ENCODE results near the gene PLEKHG5. TPM values are rescaled to one million over a fixed set of nuclear protein-coding genes. Genes with fewer than 3 reads are reported as not detected.
A peak's percentile ranks its signal among the peaks of the same experiment; 100 is the strongest.

Gene PLEKHG5, protein sequence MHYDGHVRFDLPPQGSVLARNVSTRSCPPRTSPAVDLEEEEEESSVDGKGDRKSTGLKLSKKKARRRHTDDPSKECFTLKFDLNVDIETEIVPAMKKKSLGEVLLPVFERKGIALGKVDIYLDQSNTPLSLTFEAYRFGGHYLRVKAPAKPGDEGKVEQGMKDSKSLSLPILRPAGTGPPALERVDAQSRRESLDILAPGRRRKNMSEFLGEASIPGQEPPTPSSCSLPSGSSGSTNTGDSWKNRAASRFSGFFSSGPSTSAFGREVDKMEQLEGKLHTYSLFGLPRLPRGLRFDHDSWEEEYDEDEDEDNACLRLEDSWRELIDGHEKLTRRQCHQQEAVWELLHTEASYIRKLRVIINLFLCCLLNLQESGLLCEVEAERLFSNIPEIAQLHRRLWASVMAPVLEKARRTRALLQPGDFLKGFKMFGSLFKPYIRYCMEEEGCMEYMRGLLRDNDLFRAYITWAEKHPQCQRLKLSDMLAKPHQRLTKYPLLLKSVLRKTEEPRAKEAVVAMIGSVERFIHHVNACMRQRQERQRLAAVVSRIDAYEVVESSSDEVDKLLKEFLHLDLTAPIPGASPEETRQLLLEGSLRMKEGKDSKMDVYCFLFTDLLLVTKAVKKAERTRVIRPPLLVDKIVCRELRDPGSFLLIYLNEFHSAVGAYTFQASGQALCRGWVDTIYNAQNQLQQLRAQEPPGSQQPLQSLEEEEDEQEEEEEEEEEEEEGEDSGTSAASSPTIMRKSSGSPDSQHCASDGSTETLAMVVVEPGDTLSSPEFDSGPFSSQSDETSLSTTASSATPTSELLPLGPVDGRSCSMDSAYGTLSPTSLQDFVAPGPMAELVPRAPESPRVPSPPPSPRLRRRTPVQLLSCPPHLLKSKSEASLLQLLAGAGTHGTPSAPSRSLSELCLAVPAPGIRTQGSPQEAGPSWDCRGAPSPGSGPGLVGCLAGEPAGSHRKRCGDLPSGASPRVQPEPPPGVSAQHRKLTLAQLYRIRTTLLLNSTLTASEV
- total RNA-seq = under 1 TPM; 0.33 to 0.81 TPM

DNA sequence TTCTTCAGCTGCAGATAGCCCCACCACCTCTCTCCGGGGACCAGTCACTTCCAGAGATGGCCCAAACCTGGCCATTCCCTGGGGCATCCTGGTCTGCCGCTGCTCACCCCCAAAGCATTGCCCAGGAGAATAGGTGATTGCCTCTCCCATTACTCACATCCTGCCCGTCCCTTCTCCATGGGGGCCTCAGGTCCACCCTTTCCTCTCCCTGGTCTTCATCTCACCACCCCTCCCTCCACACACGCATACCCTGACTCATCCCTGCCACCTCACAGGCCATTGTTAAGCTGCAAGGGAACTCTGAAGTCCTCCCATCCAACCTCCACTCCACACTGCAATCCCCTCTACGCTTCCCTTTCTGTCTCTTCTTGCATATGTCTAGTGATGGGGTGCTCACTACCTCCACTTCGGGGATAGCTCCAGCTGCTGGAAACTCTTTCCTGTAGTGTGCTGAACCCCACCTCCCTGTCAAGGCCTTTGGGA, at the start of gene PLEKHG5:
TSS of gene PLEKHG5 (minus strand) at position 188 of the 483 bp plus-strand sequence. CDS start 14,096 bp downstream, outside the sequence.
- DNase-seq (ENCODE audit: low spot score) = no peak
- Mint-ChIP-seq H3K9me3 (no peaks in the 10 kb centered on the region), H3K27me3 (peaks cover 10 to 15% of the 10 kb centered on the region in 2 donors), H3K4me1 (ENCODE audit: low read depth in 2 of 2) (peaks cover 6 to 8% of the 10 kb centered on the region in 2 donors), H3K4me3 (peak within 1 kb of the TSS; percentile 72), H3K27ac (peak within 1 kb of the TSS; percentile 0 to 60), H3K36me3 (no peaks in the 10 kb centered on the region)
- ATAC-seq = no peak

DNA sequence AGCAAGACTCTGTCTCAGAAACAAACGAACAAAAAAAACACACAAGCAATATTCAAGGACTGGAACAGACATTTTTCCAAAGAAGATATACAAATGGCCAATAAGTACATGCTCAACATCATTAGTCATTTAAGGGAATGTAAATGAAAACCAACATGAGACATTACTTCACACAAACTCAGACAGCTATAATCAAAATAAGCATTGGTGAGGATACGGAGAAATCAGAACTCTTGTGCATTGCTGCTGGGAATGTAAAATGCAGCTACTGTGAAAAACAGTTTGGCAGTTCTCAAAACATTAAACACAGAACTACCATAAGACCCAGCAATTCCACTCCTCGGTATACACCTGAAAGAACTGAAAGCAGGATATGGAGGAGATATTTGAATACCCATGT, 47.5 kb upstream of the PLEKHG5 start:
- DNase-seq (ENCODE audit: low spot score) = no peak
- H3K4me1 Mint-ChIP-seq (ENCODE audit: low read depth in 2 of 2) = peaks cover 0 to 2% of the 10 kb centered on the region in 2 donors
- no peaks in the 10 kb centered on the region for H3K36me3 Mint-ChIP-seq
- no peak for ATAC-seq
- H3K4me3 Mint-ChIP-seq = no peak overlapping the region
- no peaks in the 10 kb centered on the region for H3K9me3 Mint-ChIP-seq
- H3K27me3 Mint-ChIP-seq = no peaks in the 10 kb centered on the region
- H3K27ac Mint-ChIP-seq = no peak overlapping the region

DNA sequence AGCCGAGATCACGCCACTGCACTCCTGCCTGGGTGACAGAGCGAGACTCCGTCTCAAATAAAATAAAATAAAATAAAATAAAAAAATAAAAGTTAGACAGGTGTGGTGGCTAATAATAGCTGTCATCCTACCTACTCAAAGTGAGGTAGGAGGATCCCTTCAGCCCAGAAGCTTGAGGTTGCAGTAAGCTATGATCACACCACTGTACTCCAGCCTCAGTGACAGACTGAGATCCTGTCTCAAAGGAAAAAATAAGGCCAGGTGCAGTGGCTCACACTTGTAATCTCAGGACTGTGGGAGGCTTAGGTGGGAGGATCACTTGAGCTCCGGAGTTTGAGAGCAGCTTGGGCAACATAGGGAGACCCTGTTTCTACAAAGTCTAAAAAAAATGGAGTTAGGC, 44.8 kb upstream of the PLEKHG5 start:
- no peak for DNase-seq (ENCODE audit: low spot score)
- Mint-ChIP-seq H3K27ac (no peak overlapping the region), H3K27me3 (no peaks in the 10 kb centered on the region), H3K4me1 (ENCODE audit: low read depth in 2 of 2) (peaks cover 0 to 2% of the 10 kb centered on the region in 2 donors), H3K36me3 (peaks cover 6% of the 10 kb centered on the region), H3K9me3 (no peaks in the 10 kb centered on the region), H3K4me3 (no peak overlapping the region)
- no peak for ATAC-seq

DNA sequence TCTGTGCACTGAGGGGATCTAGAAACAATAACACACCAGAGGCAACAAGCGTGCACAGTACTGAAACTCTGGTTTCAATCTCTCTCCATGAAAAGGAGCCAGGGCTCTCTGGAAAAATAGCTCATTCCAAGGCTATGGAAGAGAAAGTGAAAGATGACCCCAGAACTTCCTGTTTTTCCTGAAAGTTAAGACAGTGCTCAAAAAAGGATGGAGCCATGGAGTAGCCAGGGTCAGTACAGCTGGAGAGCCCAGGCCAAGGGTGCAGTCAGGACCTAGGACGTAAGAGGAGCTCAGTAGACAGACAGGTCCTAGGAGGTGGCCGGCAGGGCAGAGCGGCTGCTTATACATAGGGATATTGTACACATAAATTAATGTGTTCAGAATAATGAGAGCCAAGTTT, 43.7 kb upstream of the PLEKHG5 start:
- Mint-ChIP-seq H3K4me1 (ENCODE audit: low read depth in 2 of 2) (peaks cover 0 to 2% of the 10 kb centered on the region in 2 donors), H3K36me3 (peaks cover 6% of the 10 kb centered on the region), H3K9me3 (no peaks in the 10 kb centered on the region), H3K27me3 (no peaks in the 10 kb centered on the region), H3K4me3 (no peak overlapping the region), H3K27ac (peak overlapping the region in 1 of 2 donors; percentile 47)
- DNase-seq (ENCODE audit: low spot score) (no peak), ATAC-seq (no peak)

DNA sequence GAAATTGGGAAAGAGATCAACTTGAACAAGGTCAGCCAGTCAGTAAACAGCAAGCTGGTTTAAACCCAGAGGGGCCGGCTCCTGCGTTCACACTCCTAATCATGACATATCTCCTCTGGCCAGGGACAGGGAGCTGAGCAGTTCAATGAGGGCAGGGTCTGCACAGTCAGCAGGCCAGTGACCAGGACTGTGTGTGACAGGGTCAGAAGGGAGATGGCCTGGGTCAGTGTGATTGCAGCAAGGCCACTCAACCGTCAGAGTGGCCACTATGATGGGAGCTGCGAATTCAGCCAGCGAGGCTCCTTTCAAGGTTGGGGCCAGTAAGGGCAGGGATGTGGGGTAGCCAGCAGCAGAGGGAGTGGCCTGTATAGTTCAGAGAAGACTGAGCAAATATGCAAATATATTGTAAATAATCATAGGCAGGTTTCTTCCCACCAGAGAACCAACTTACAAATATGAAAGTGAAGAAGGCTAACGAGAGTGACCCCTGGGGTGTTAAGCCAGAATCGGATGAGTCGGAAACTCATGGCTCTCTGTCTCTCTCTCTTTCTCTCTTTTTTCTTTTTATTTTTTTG, 42.9 kb upstream of the PLEKHG5 start:
- no peaks in the 10 kb centered on the region for H3K9me3 Mint-ChIP-seq
- peaks cover 6% of the 10 kb centered on the region for H3K36me3 Mint-ChIP-seq
- H3K27me3 Mint-ChIP-seq = no peaks in the 10 kb centered on the region
- H3K4me1 Mint-ChIP-seq (ENCODE audit: low read depth in 2 of 2) = peaks cover 0 to 2% of the 10 kb centered on the region in 2 donors
- DNase-seq (ENCODE audit: low spot score) = no peak
- no peak overlapping the region for H3K27ac Mint-ChIP-seq
- H3K4me3 Mint-ChIP-seq = no peak overlapping the region
- ATAC-seq = no peak

DNA sequence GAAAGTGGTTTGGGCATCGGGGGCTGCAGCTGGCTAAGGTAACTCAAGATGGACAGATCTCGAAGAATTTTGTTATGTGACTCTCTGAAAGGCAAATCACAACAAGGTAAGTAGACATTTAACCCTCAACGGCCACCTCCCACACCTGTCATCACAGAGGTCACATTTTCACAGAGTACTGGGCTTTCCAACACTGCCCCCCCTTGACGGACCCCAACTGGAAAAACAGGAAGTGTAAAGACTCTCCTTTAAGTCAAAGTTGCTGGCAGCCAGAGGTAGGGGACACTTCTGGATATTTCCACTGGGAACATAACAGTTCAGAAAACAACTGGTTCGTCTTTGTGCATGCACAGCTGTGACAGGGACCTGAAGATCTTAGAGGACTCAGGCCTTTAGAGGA, 40.5 kb upstream of the PLEKHG5 start:
- ATAC-seq (no peak), DNase-seq (ENCODE audit: low spot score) (no peak)
- Mint-ChIP-seq H3K4me1 (ENCODE audit: low read depth in 2 of 2) (peaks cover 0 to 4% of the 10 kb centered on the region in 2 donors), H3K27ac (no peak overlapping the region), H3K27me3 (no peaks in the 10 kb centered on the region), H3K4me3 (no peak overlapping the region), H3K36me3 (peaks cover 13% of the 10 kb centered on the region), H3K9me3 (no peaks in the 10 kb centered on the region)

DNA sequence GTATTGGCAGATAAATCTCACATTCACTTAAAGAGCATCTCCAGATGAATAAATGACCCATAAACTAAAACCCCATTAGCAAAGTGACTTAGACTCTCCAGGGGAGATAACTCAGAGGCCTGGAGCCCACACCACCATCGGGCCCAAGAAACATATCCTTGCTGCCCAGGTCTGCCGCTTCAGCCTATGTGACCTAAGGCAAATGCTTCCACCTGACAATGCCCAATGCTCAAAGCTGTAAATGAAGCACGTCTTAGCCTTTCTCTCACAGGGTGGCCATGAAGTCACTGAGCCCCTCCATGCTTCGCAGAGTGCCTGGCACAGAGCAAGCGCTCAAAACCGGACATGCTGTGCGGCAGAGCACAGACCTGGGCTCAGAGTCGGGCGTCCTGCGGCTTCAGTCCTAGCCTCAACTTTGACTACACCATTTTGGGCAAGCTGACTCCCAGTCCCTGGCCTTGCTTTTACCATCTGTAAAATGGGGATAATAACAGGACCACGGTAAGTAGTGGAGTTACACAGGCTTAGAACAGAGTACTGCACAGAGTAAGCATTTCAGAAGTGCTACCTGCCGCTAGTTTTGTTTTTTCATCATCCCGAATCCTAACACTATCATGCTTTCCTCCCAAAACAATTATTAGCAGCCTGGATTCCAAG, 39.2 kb upstream of the PLEKHG5 start:
- ATAC-seq = no peak
- no peak overlapping the region for H3K4me3 Mint-ChIP-seq
- H3K36me3 Mint-ChIP-seq = peaks cover 13% of the 10 kb centered on the region
- H3K27ac Mint-ChIP-seq = no peak overlapping the region
- no peaks in the 10 kb centered on the region for H3K9me3 Mint-ChIP-seq
- peaks cover 0 to 4% of the 10 kb centered on the region in 2 donors for H3K4me1 Mint-ChIP-seq (ENCODE audit: low read depth in 2 of 2)
- no peak for DNase-seq (ENCODE audit: low spot score)
- H3K27me3 Mint-ChIP-seq = no peaks in the 10 kb centered on the region

DNA sequence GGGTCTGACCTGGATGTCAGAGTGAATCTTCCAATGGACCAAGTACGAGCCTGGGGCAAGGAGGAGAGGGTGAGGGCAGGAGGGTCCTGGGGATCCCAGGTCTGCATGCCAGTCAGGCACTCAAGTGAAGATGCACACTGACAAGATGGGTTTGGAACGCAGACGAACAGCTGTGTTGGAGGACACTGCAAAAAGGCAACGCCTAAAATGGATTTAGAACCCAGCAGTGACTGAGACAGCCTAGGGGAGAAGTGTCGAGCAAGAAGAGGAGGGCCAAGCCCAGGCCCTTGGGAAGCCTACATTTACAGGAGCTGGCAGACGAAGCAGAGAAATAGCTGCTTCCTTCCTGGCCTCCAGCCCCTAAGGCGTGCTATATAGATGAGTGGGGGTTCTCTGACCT, 37.0 kb upstream of the PLEKHG5 start:
- Mint-ChIP-seq H3K4me1 (ENCODE audit: low read depth in 2 of 2) (peaks cover 0 to 4% of the 10 kb centered on the region in 2 donors), H3K36me3 (peaks cover 17% of the 10 kb centered on the region), H3K4me3 (no peak overlapping the region), H3K27me3 (no peaks in the 10 kb centered on the region), H3K9me3 (no peaks in the 10 kb centered on the region), H3K27ac (no peak overlapping the region)
- ATAC-seq = no peak
- no peak for DNase-seq (ENCODE audit: low spot score)

DNA sequence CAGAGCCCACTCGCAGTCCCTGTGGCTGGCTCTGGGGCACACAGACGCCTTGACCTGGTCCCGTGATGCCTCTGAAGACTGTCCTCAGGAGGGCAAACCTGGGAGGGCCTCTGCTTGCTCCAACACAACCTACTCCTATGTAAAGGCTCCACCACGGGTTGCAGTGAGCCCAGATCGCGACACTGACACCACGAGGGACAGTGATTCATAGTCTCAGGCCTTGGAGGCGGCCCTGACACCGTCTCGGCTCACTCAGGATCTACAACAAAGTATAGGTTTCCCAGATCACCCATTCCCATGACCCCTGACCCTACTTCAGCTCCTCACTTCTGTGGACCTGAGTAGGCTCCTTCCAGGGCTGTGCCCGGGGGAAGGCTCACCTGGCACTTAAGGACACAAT, 34.8 kb upstream of the PLEKHG5 start:
- no peaks in the 10 kb centered on the region for H3K27me3 Mint-ChIP-seq
- no peak overlapping the region for H3K4me3 Mint-ChIP-seq
- H3K27ac Mint-ChIP-seq = no peak overlapping the region
- ATAC-seq (no peak), DNase-seq (ENCODE audit: low spot score) (no peak)
- no peaks in the 10 kb centered on the region for H3K9me3 Mint-ChIP-seq
- H3K36me3 Mint-ChIP-seq = peaks cover 12% of the 10 kb centered on the region
- peaks cover 0 to 4% of the 10 kb centered on the region in 2 donors for H3K4me1 Mint-ChIP-seq (ENCODE audit: low read depth in 2 of 2)

DNA sequence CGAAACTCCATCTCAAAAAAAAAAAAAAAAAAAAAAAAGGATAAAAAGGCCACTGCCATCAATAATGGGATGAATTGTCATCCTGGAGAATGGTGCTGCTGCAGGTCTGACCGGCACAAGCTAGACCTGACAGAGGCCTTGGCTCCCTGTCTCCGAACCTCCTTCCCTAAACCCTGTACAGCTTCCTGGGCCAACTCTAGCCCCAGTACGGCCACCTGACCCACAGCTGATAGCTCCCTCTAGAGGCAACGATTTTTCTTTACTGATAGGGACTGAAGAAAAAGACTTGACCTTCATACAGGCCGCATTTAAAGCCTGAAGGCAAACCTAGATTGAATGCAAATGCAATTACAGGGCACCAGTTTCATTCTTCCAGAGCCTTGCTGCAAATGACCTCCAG, 32.1 kb upstream of the PLEKHG5 start:
- H3K4me3 Mint-ChIP-seq = no peak overlapping the region
- H3K36me3 Mint-ChIP-seq = peaks cover 12% of the 10 kb centered on the region
- no peaks in the 10 kb centered on the region for H3K9me3 Mint-ChIP-seq
- DNase-seq (ENCODE audit: low spot score) = no peak
- H3K27ac Mint-ChIP-seq = no peak overlapping the region
- ATAC-seq = no peak
- peaks cover 0 to 4% of the 10 kb centered on the region in 2 donors for H3K4me1 Mint-ChIP-seq (ENCODE audit: low read depth in 2 of 2)
- no peaks in the 10 kb centered on the region for H3K27me3 Mint-ChIP-seq

DNA sequence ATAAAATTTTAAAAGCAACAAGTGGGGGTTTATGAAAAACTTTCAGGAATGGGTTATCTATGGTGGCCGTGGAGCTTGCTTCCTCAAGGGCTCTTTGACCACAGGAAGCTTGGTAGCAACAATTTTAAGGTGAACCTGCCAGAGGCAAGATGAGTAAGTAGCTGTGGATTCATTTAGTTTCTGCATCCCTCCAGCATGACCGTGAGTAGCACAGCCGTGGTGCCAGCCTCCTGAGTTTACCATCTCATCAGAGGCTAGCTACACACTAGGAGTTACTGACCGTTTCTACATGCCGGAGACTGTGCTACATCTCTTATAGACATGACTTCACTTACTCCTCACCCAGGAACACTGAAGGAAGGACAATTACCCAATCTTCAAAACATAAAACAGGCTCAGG, 30.1 kb upstream of the PLEKHG5 start:
- Mint-ChIP-seq H3K36me3 (peaks cover 5% of the 10 kb centered on the region), H3K27ac (no peak overlapping the region)
- ATAC-seq = no peak

DNA sequence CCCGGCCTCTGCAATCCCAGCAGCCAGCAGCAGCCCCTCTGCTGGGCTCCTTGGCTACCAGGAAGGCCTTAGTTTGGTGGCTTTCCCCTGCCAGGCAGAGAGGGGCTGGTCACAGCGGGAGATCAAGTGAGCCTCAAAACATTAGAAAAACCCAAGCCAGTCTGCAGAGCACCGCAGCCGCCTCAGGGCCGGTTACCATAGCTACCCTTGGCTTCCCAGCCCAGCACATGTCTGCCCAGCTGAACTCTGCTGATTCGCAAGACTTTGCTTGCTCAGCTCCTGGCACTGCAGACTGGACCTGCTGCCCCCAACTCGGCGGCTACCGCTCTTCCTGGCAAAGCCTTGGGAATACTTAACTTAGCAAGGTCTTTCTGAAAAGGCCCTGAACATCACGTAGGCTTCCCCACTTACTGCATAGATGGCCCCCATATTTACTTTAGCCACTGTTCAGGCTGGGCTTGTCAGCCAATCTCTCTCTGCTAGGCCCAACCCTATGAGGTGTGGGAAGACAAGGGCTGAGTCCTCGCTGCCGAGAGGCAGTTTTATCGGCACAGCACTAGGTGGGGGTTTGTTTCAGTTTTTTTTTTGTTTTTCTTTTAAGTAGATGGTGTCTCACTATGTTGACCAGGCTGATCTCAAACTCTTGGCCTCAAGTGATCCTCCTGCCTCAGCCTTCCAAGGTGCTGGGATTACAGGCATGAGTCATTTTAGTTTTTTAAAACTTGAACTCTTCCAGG, 28.6 kb upstream of the PLEKHG5 start:
- H3K9me3 Mint-ChIP-seq = no peaks in the 10 kb centered on the region
- ATAC-seq (no peak), DNase-seq (ENCODE audit: low spot score) (no peak)
- no peak overlapping the region for H3K27ac Mint-ChIP-seq
- no peaks in the 10 kb centered on the region for H3K4me1 Mint-ChIP-seq (ENCODE audit: low read depth in 2 of 2)
- H3K27me3 Mint-ChIP-seq = no peaks in the 10 kb centered on the region
- H3K4me3 Mint-ChIP-seq = no peak overlapping the region
- H3K36me3 Mint-ChIP-seq = peaks cover 5% of the 10 kb centered on the region

More for the DNA sequence above, 30.1 kb upstream of the PLEKHG5 start:
- no peak for DNase-seq (ENCODE audit: low spot score)
- Mint-ChIP-seq H3K9me3 (no peaks in the 10 kb centered on the region), H3K4me3 (no peak overlapping the region), H3K27me3 (no peaks in the 10 kb centered on the region), H3K4me1 (ENCODE audit: low read depth in 2 of 2) (no peaks in the 10 kb centered on the region)
